ENCODE measurements around the gene ERN1.

DNA sequence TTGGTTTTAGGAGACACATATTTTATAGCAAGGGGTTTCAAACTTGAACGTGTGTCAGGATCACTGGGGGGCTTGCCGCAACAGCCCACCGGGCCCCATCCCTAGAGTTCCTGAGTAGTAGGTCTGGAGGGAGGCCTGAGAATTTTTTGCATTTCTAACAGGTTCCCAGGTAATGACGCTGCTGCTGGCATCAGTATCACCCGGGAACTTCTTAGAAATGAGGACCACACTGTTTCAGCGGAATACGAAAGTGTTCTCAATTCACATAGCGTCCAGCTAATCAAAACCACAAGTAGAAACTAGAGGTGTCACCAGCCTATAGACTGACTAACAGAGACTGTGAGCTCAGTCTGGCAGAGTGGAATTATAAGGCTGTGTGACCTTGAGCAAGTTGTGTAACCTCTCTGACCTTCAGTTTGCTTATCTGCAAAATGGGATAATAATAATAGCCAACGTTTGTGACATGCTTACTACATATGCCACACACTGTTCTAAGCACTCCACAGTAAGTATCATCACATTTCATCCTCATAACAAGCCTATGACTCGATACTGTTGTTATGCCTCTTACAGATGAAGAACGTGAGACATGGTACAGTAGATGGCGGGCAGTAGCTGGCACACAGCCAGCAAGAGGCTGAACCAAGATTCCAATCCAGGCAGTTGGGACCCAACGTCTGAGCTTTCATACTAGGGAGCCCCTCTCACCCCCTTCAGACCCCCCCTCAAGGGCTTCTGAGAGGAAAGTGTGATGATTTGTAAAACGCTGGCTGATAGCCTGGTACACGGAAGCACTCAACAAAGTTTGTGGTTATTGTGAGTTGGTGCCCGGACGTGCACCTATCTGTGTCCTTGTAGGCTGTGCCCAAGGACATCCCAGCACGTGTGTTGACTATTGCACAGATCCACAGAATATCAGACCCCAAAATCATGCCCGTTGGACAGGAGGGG lies 104.9 kb downstream of the ERN1 start:
- TF ChIP-seq, protein P1, sequence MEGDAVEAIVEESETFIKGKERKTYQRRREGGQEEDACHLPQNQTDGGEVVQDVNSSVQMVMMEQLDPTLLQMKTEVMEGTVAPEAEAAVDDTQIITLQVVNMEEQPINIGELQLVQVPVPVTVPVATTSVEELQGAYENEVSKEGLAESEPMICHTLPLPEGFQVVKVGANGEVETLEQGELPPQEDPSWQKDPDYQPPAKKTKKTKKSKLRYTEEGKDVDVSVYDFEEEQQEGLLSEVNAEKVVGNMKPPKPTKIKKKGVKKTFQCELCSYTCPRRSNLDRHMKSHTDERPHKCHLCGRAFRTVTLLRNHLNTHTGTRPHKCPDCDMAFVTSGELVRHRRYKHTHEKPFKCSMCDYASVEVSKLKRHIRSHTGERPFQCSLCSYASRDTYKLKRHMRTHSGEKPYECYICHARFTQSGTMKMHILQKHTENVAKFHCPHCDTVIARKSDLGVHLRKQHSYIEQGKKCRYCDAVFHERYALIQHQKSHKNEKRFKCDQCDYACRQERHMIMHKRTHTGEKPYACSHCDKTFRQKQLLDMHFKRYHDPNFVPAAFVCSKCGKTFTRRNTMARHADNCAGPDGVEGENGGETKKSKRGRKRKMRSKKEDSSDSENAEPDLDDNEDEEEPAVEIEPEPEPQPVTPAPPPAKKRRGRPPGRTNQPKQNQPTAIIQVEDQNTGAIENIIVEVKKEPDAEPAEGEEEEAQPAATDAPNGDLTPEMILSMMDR (IDR thresholded peaks at IDR 0.05 in 4 of 5, conservative IDR thresholded peaks at IDR 0.05 in 1 of 5), result no peak
- no peak for TF ChIP-seq POLR2A (IDR thresholded peaks at IDR 0.05)

Measured in gastrocnemius medialis (tissue), 4 donors.